CD8-positive, alpha-beta memory T cell (primary cell): ENCODE data around the gene INSYN2A. TPM values are rescaled to one million over a fixed set of nuclear protein-coding genes. Genes with fewer than 3 reads are reported as not detected.

Experiments
- CTCF ChIA-PET: fragments of 350-600 bp; sonication (Branson Sonifier 250); formaldehyde crosslinking; loops from one replicate; lab custom pipeline; 2021; ENCODE audit warnings: antibody characterized with exemption; lab: Charles Lee
- POLR2A ChIA-PET: fragments of 350-600 bp; sonication (Branson Sonifier 250); formaldehyde crosslinking; loops from one replicate; lab custom pipeline; 2021; ENCODE audit warnings: antibody characterized with exemption; lab: Charles Lee
- DNase-seq, 5 donors: peaks; one replicate each; pipeline versions ENCODE4 v3.0.0 to v3.0.0-alpha.2; 2020 to 2022; ENCODE audit warnings: mixed read lengths in 1 of 5
- H3K27ac ChIP-seq: one replicate; pipeline ENCODE4 v1.7.0; 2013; ENCODE audit warnings: low read depth, mild to moderate bottlenecking, low read length, moderate library complexity
- H3K27me3 ChIP-seq: 2 replicates; pipeline ENCODE4 v1.7.0; 2013; ENCODE audit warnings: low read length, mild to moderate bottlenecking; ENCODE audit not compliant: insufficient read depth, poor library complexity, severe bottlenecking
- H3K36me3 ChIP-seq: 2 replicates; pipeline ENCODE4 v1.7.0; 2013; ENCODE audit warnings: mild to moderate bottlenecking, low read length, moderate library complexity; ENCODE audit not compliant: insufficient read depth
- H3K4me1 ChIP-seq: 2 replicates; pipeline ENCODE4 v1.7.0; 2013; ENCODE audit warnings: mild to moderate bottlenecking, low read length, moderate library complexity; ENCODE audit not compliant: insufficient read depth
- H3K4me3 ChIP-seq: 2 replicates; pipeline ENCODE4 v1.7.0; 2013; ENCODE audit warnings: mild to moderate bottlenecking, low read length
- H3K9me3 ChIP-seq: 2 replicates; pipeline ENCODE4 v1.7.0; 2013; ENCODE audit warnings: mild to moderate bottlenecking, low read length
- H3K27ac Mint-ChIP-seq, 8 donors: one replicate each; pipeline ENCODE4 v1.8.0; 2020 to 2021; ENCODE audit warnings: mixed read lengths in 8 of 8, mild to moderate bottlenecking in 6 of 8, inconsistent platforms in 3 of 8, moderate library complexity in 3 of 8
- H3K27me3 Mint-ChIP-seq, 2 donors: one replicate each; pipeline ENCODE4 v1.8.0; 2020 to 2021; ENCODE audit warnings: mixed read lengths in 2 of 2, mild to moderate bottlenecking in 1 of 2, moderate library complexity in 1 of 2
- H3K36me3 Mint-ChIP-seq, 3 donors: one replicate each; pipeline ENCODE4 v1.8.0; 2020 to 2021; ENCODE audit warnings: mixed read lengths in 3 of 3, inconsistent platforms in 1 of 3, mild to moderate bottlenecking in 1 of 3
- H3K4me1 Mint-ChIP-seq, 3 donors: one replicate each; pipeline ENCODE4 v1.8.0; 2020 to 2021; ENCODE audit warnings: mixed read lengths in 3 of 3, inconsistent platforms in 1 of 3, mild to moderate bottlenecking in 1 of 3
- H3K4me3 Mint-ChIP-seq, 7 donors: one replicate each; pipeline ENCODE4 v1.8.0; 2020 to 2021; ENCODE audit warnings: mixed read lengths in 7 of 7, mild to moderate bottlenecking in 6 of 7, moderate library complexity in 4 of 7, inconsistent platforms in 2 of 7
- H3K9me3 Mint-ChIP-seq, 5 donors: one replicate each; pipeline ENCODE4 v1.8.0; 2020 to 2022; ENCODE audit warnings: mixed read lengths in 5 of 5, mild to moderate bottlenecking in 3 of 5, moderate library complexity in 2 of 5, inconsistent platforms in 1 of 5
- polyA plus RNA-seq: library from polyadenylated mRNA; unstranded; fragments of 300-500 nt; fragmentation: Illumina TruSeq; gene quantifications from one replicate; pipeline ENCODE4 v1.2.3, GENCODE V29; 2021
- total RNA-seq, 2 experiments: library from RNA; stranded (reverse); gene quantifications; one replicate each; pipeline ENCODE4 v1.2.3, GENCODE V29; 2021

The INSYN2A gene
- total and polyA plus RNA-seq, 3 experiments from 2014 or later: not detected

- H3K4me3 Mint-ChIP-seq: no peak overlapping the region
- H3K9me3 ChIP-seq: no peaks in the 10 kb centered on the region
- H3K36me3 Mint-ChIP-seq: no peaks in the 10 kb centered on the region
- no peak for DNase-seq
- no peaks in the 10 kb centered on the region for H3K36me3 ChIP-seq
- ChIA-PET CTCF (no interaction called here), POLR2A (no interaction called here)
- no peak overlapping the region for H3K27ac ChIP-seq
- H3K9me3 Mint-ChIP-seq: peaks cover 0 to 4% (median 0%) of the 10 kb centered on the region in 5 donors
- H3K4me1 Mint-ChIP-seq: no peaks in the 10 kb centered on the region
- no peaks in the 10 kb centered on the region for H3K27me3 ChIP-seq
- no peaks in the 10 kb centered on the region for H3K4me1 ChIP-seq
- H3K27ac Mint-ChIP-seq: no peak overlapping the region
- H3K4me3 ChIP-seq: no peak overlapping the region
- peaks cover 0 to 2% of the 10 kb centered on the region in 2 donors for H3K27me3 Mint-ChIP-seq
These were observed 37.7 kb downstream of the INSYN2A start for GRCh38 chr10:127158662-127159061.

DNA sequence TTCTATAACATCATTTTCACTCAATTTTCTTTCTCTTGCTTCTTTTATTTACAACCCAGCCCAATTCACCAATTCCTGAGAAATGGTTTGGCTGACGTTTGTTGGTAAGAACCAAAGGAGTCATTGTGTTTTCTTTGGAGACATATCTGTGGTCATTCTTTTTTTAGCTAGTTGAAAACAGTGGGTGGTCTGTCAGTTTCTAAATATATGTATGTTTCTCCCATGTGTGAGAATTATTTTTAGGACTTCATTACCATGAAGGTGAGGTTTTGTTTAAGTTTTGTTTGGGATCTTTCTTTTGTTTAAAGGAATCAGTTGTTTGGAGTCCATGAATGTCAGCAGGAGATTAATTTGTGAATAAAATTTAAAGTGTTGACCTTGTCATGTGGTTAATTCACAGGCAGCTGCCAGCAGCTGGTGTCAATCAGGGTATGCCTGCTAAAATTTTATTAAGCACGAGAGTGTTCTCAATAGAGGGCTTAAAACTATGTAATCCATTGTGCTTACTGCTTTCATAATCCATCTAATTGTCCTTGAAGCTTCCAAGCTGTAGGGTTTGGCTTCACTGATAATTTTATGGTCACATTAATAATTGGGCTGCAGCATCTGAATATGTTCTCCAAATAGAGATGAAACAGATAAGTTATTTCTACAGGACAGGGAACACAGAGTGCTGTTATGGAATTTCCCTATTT, 38.7 kb downstream of the INSYN2A start:
- H3K27ac Mint-ChIP-seq: no peak overlapping the region
- no peaks in the 10 kb centered on the region for H3K4me1 Mint-ChIP-seq

DNA sequence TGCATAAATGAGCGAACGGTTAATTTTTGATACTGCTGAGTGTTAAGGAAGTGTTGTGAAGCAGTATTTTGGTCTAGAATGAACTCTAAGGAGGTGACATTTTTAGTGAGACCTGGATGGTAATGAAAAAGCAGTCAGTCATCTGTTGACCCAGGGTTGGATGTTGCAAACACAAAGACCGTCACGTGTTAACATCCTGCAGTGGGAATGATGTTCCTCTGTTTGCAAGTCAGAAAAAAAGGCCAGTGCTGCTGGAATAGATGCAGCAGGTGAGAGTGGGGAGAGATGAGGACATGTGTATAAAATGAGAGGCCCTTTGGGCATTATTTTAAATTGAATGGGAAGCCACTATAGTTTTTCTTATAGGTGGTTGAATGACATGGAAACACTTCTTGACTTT, 39.3 kb downstream of the INSYN2A start:
- no peak for DNase-seq
- Histone ChIP-seq H3K4me3 (no peak overlapping the region), H3K27ac (no peak overlapping the region), H3K9me3 (no peaks in the 10 kb centered on the region), H3K36me3 (no peaks in the 10 kb centered on the region), H3K4me1 (no peaks in the 10 kb centered on the region), H3K27me3 (no peaks in the 10 kb centered on the region)
- Mint-ChIP-seq H3K9me3 (peaks cover 0 to 2% (median 0%) of the 10 kb centered on the region in 5 donors), H3K27ac (no peak overlapping the region), H3K4me1 (no peaks in the 10 kb centered on the region), H3K36me3 (no peaks in the 10 kb centered on the region), H3K4me3 (no peak overlapping the region), H3K27me3 (peaks cover 0 to 2% of the 10 kb centered on the region in 2 donors)
- ChIA-PET POLR2A (no interaction called here), CTCF (no interaction called here)

More for the DNA sequence above, 38.7 kb downstream of the INSYN2A start:
- Mint-ChIP-seq H3K4me3 (no peak overlapping the region), H3K9me3 (peaks cover 0 to 4% (median 0%) of the 10 kb centered on the region in 5 donors), H3K36me3 (no peaks in the 10 kb centered on the region), H3K27me3 (peaks cover 0 to 2% of the 10 kb centered on the region in 2 donors)
- Histone ChIP-seq H3K27ac (no peak overlapping the region), H3K4me3 (no peak overlapping the region), H3K9me3 (no peaks in the 10 kb centered on the region), H3K4me1 (no peaks in the 10 kb centered on the region), H3K36me3 (no peaks in the 10 kb centered on the region), H3K27me3 (no peaks in the 10 kb centered on the region)
- ChIA-PET POLR2A (no interaction called here), CTCF (no interaction called here)
- DNase-seq: no peak

GRCh38 chr10:127154831-127155620, 41.4 kb downstream of the INSYN2A start:
- H3K36me3 Mint-ChIP-seq: no peaks in the 10 kb centered on the region
- H3K27me3 Mint-ChIP-seq: peaks cover 0 to 2% of the 10 kb centered on the region in 2 donors
- POLR2A ChIA-PET: no interaction called here

DNA sequence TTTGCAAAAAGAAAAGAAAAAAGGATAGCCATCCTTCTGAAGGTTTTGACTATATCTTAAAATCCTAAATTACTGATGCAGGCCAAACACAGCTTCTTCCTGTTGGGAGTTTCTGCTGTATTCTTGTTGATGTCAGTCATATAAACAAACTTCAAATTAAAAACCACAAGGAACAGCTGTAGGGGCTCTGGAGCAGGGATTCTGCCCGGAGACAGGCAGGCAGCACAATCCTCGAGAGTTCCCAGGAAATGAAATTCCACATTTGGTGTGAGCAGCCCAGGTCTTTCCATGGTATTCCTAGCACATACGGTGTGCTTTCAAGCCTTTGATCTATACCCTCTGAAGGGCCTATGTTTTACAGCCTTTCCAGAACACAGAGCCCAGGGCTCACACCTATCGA, 43.2 kb downstream of the INSYN2A start:
- no peaks in the 10 kb centered on the region for H3K4me1 ChIP-seq
- no peaks in the 10 kb centered on the region for H3K36me3 ChIP-seq
- H3K4me3 ChIP-seq: no peak overlapping the region
- ChIA-PET CTCF (no interaction called here), POLR2A (no interaction called here)
- no peaks in the 10 kb centered on the region for H3K9me3 ChIP-seq
- Mint-ChIP-seq H3K36me3 (no peaks in the 10 kb centered on the region), H3K27me3 (peaks cover 0 to 2% of the 10 kb centered on the region in 2 donors), H3K4me1 (no peaks in the 10 kb centered on the region), H3K27ac (no peak overlapping the region), H3K9me3 (peaks cover 0 to 2% (median 0%) of the 10 kb centered on the region in 5 donors), H3K4me3 (no peak overlapping the region)
- H3K27me3 ChIP-seq: no peaks in the 10 kb centered on the region
- H3K27ac ChIP-seq: no peak overlapping the region
- DNase-seq: no peak

More at GRCh38 chr10:127154831-127155620, 41.4 kb downstream of the INSYN2A start:
- CTCF ChIA-PET: no interaction called here
- H3K9me3 Mint-ChIP-seq: peaks cover 0 to 2% (median 0%) of the 10 kb centered on the region in 5 donors
- Histone ChIP-seq H3K4me3 (no peak overlapping the region), H3K9me3 (no peaks in the 10 kb centered on the region), H3K27ac (no peak overlapping the region), H3K4me1 (no peaks in the 10 kb centered on the region), H3K27me3 (no peaks in the 10 kb centered on the region), H3K36me3 (no peaks in the 10 kb centered on the region)
- H3K4me1 Mint-ChIP-seq: no peaks in the 10 kb centered on the region
- no peak for DNase-seq
- no peak overlapping the region for H3K27ac Mint-ChIP-seq
- H3K4me3 Mint-ChIP-seq: no peak overlapping the region

DNA sequence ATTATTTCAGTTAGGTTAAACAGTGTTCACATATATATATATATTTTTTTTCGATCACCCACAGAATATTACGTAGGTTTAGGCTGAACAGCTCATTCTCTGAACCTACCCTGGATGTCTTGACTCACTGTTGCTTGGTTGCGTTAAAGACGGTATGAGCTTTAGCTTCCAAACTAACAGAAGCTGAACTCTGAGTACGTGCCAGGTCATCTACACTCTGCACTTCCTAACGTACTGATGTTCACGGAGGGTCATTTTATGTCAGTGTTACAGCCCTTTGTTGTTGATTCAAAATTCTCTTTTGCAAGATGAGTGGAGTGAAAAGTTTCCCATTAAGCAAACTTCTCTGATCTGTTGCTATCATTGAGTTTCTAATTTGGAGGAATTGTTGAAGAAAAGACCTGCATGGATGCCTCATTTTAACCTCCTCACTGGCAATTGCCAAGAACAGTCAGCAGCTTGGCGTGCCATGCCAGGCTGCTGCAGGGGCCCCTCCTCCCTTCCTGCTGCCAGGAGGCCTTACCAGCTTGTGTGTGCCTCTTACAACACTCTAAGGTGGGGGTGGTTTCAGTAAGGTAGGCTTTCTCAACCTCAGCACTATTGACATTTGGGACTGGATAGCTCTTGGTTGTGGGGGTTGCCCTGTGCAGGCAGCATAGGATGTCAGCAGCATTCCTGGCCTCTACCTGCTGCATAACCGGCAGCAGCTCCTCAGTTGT, 44.3 kb downstream of the INSYN2A start:
- Histone ChIP-seq H3K27me3 (no peaks in the 10 kb centered on the region), H3K4me3 (no peak overlapping the region), H3K9me3 (no peaks in the 10 kb centered on the region), H3K27ac (no peak overlapping the region), H3K4me1 (no peaks in the 10 kb centered on the region), H3K36me3 (no peaks in the 10 kb centered on the region)
- Mint-ChIP-seq H3K4me3 (no peak overlapping the region), H3K27me3 (peaks cover 0 to 2% of the 10 kb centered on the region in 2 donors), H3K4me1 (no peaks in the 10 kb centered on the region), H3K9me3 (no peaks in the 10 kb centered on the region), H3K27ac (no peak overlapping the region), H3K36me3 (no peaks in the 10 kb centered on the region)
- POLR2A ChIA-PET: no interaction called here
- CTCF ChIA-PET: interaction anchor here (1.4 kb wide), 1 partner anchor 10 kb away, joined by 3 read pairs; no protein-coding TSS in a partner anchor
- no peak for DNase-seq

DNA sequence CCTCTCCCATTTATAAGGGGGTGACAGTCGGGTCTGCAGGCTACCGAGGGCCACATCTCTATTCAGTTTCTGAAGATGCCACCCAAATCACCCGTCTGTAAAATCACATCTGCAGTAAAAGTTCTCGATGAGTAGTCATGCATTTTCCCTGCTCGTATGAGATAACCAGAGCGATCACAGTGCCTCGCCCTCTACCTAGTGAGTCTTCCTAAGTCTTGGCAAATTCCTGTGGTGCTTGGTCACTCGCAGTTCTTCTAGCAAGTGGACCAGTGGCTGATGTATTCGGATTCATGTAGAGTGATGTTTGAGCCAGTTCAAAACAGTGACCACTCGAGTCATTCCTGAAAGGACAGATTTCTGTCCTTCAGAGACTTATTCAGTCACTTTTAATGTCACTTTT, 44.9 kb downstream of the INSYN2A start:
- Histone ChIP-seq H3K27me3 (no peaks in the 10 kb centered on the region), H3K27ac (no peak overlapping the region), H3K4me1 (no peaks in the 10 kb centered on the region), H3K36me3 (no peaks in the 10 kb centered on the region), H3K4me3 (no peak overlapping the region), H3K9me3 (no peaks in the 10 kb centered on the region)
- H3K27ac Mint-ChIP-seq: no peak overlapping the region
- no peak for DNase-seq
- H3K9me3 Mint-ChIP-seq: no peaks in the 10 kb centered on the region
- CTCF ChIA-PET: interaction anchor here (1.4 kb wide), 1 partner anchor 11 kb away, joined by 3 read pairs; no protein-coding TSS in a partner anchor
- H3K27me3 Mint-ChIP-seq: peaks cover 0 to 2% of the 10 kb centered on the region in 2 donors
- POLR2A ChIA-PET: no interaction called here
- no peaks in the 10 kb centered on the region for H3K4me1 Mint-ChIP-seq
- H3K36me3 Mint-ChIP-seq: no peaks in the 10 kb centered on the region
- no peak overlapping the region for H3K4me3 Mint-ChIP-seq

DNA sequence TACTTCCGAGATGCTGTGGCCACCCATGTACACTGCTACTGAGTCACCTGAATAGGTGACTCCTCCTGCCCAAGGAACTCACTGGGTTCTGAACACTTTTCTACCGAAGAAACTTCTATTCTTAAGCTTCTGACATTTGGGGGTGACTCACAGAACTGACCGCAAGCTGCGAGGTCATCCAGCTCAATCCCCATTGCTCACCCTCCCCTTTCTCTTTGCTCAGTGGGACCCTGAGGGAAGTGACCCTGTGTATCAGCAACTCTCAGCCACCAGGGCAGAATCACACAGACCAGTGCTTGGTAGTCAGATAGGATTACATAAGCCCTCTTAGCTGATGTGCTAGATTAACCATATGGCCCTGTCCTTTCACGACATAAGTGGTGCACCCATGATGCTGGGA, 46.3 kb downstream of the INSYN2A start:
- Mint-ChIP-seq H3K27ac (no peak overlapping the region), H3K27me3 (no peaks in the 10 kb centered on the region), H3K4me1 (no peaks in the 10 kb centered on the region), H3K4me3 (no peak overlapping the region), H3K36me3 (no peaks in the 10 kb centered on the region), H3K9me3 (no peaks in the 10 kb centered on the region)
- no peak overlapping the region for H3K4me3 ChIP-seq
- no peak for DNase-seq
- ChIA-PET CTCF (no interaction called here), POLR2A (no interaction called here)
- no peaks in the 10 kb centered on the region for H3K9me3 ChIP-seq
- H3K36me3 ChIP-seq: no peaks in the 10 kb centered on the region
- no peaks in the 10 kb centered on the region for H3K4me1 ChIP-seq
- no peaks in the 10 kb centered on the region for H3K27me3 ChIP-seq
- no peak overlapping the region for H3K27ac ChIP-seq
